HFFc6 (cell line): ENCODE measurements around the gene FBXL17. TPM values are rescaled to one million over a fixed set of nuclear protein-coding genes. Genes with fewer than 3 reads are reported as not detected.

Experiments
- DNase-seq: peaks from one replicate; pipeline ENCODE4 v3.0.0-alpha.2; 2018
- H3K27ac Mint-ChIP-seq: 2 replicates; pipeline ENCODE4 v1.8.0; 2020; ENCODE audit warnings: mild to moderate bottlenecking, mixed read lengths
- H3K27me3 Mint-ChIP-seq: 2 replicates; pipeline ENCODE4 v1.8.0; 2021; ENCODE audit warnings: mild to moderate bottlenecking, moderate library complexity, mixed read lengths; ENCODE audit not compliant: insufficient read depth
- H3K36me3 Mint-ChIP-seq: 2 replicates; pipeline ENCODE4 v1.8.0; 2021; ENCODE audit warnings: low read depth, mixed read lengths
- H3K4me1 Mint-ChIP-seq: 2 replicates; pipeline ENCODE4 v1.8.0; 2020; ENCODE audit warnings: low read depth, mixed read lengths
- H3K4me3 Mint-ChIP-seq: 2 replicates; pipeline ENCODE4 v1.8.0; 2020; ENCODE audit warnings: mild to moderate bottlenecking, moderate library complexity, mixed read lengths
- H3K9me3 Mint-ChIP-seq: 2 replicates; pipeline ENCODE4 v1.8.0; 2020; ENCODE audit warnings: mild to moderate bottlenecking, mixed read lengths
- CTCF ChIP-seq: fragments of 200-600 bp; sonication (generic); IDR thresholded peaks from 2 replicates; pipeline ENCODE4 v1.5.0; 2021; ENCODE audit warnings: antibody characterized with exemption, mild to moderate bottlenecking
- total RNA-seq, 6 experiments: library from RNA; stranded (reverse); fragmentation: NEBNext Ultra II Directional; extraction: Animal tissue kit (Norgen Biotek cat#: 25700); gene quantifications; 2 replicates in 1 of 6; 3 replicates in 5 of 6; pipeline ENCODE4 v1.2.3, GENCODE V29; 2021

FBXL17 gene
- total RNA-seq, 6 experiments from 2014 or later, result 8.2 to 13.1 (median 10.8) TPM

GRCh38 chr5:107964722-107965121 lies 417.2 kb downstream of the FBXL17 start:
- H3K27me3 Mint-ChIP-seq, result no peaks in the 10 kb centered on the region
- no peak for TF ChIP-seq CTCF
- no peak overlapping the region for H3K27ac Mint-ChIP-seq
- H3K4me3 Mint-ChIP-seq, result no peak overlapping the region
- no peaks in the 10 kb centered on the region; the same call in 1 of the 2 replicates for H3K9me3 Mint-ChIP-seq
- no peak for DNase-seq
- no peaks in the 10 kb centered on the region for H3K36me3 Mint-ChIP-seq
- H3K4me1 Mint-ChIP-seq, result peaks cover 20% of the 10 kb centered on the region; the same call in 1 of the 2 replicates

GRCh38 chr5:107959573-107960279 lies 422.2 kb downstream of the FBXL17 start:
- Mint-ChIP-seq H3K9me3 (no peaks in the 10 kb centered on the region; the same call in 1 of the 2 replicates), H3K4me1 (no peaks in the 10 kb centered on the region), H3K27me3 (no peaks in the 10 kb centered on the region), H3K4me3 (no peak overlapping the region), H3K36me3 (no peaks in the 10 kb centered on the region), H3K27ac (no peak overlapping the region)
- no peak for DNase-seq
- TF ChIP-seq CTCF, result no peak

- no peak for TF ChIP-seq CTCF
- H3K4me3 Mint-ChIP-seq, result no peak overlapping the region
- no peaks in the 10 kb centered on the region for H3K36me3 Mint-ChIP-seq
These were observed 423.0 kb downstream of the FBXL17 start for GRCh38 chr5:107958861-107959260.

GRCh38 chr5:107958432-107958831 lies 423.5 kb downstream of the FBXL17 start:
- TF ChIP-seq CTCF, result no peak
- no peaks in the 10 kb centered on the region for H3K36me3 Mint-ChIP-seq
- H3K9me3 Mint-ChIP-seq, result no peaks in the 10 kb centered on the region; the same call in 1 of the 2 replicates
- DNase-seq, result no peak
- no peak overlapping the region for H3K4me3 Mint-ChIP-seq
- no peak overlapping the region for H3K27ac Mint-ChIP-seq
- no peaks in the 10 kb centered on the region for H3K27me3 Mint-ChIP-seq
- no peaks in the 10 kb centered on the region for H3K4me1 Mint-ChIP-seq

More at GRCh38 chr5:107958861-107959260, 423.0 kb downstream of the FBXL17 start:
- DNase-seq, result no peak
- Mint-ChIP-seq H3K4me1 (no peaks in the 10 kb centered on the region), H3K9me3 (no peaks in the 10 kb centered on the region; the same call in 1 of the 2 replicates), H3K27ac (no peak overlapping the region), H3K27me3 (no peaks in the 10 kb centered on the region)

GRCh38 chr5:107957051-107957450 lies 424.8 kb downstream of the FBXL17 start:
- TF ChIP-seq CTCF, result no peak
- H3K4me1 Mint-ChIP-seq, result no peaks in the 10 kb centered on the region
- H3K27me3 Mint-ChIP-seq, result no peaks in the 10 kb centered on the region
- no peaks in the 10 kb centered on the region; the same call in 1 of the 2 replicates for H3K9me3 Mint-ChIP-seq
- no peak overlapping the region for H3K27ac Mint-ChIP-seq
- H3K36me3 Mint-ChIP-seq, result no peaks in the 10 kb centered on the region
- DNase-seq, result no peak
- no peak overlapping the region for H3K4me3 Mint-ChIP-seq
